H1 (cell line): ENCODE results near the gene PDZRN3.

ENCODE experiments used
- CHD2 ChIP-seq: IDR thresholded peaks from 2 replicates; pipeline ENCODE4 v1.6.1; 2012; ENCODE audit warnings: low read length, improper control_type of control experiment
- CHD7 ChIP-seq: fragments of 300-600 bp; sonication (generic); IDR thresholded peaks from 2 replicates; pipeline ENCODE4 v1.7.1; 2012; ENCODE audit warnings: low read length, moderate library complexity, mild to moderate bottlenecking, inconsistent platforms; ENCODE audit not compliant: insufficient replicate concordance
- CTCF ChIP-seq, 3 experiments: IDR thresholded peaks; 1 replicate in 2 of 3; 2 replicates in 1 of 3; pipeline versions ENCODE4 v1.5.1 to v1.6.1; 2011; ENCODE audit warnings: low read length in 3 of 3, mild to moderate bottlenecking in 3 of 3, inconsistent platforms in 2 of 3, low read depth in 1 of 3, moderate library complexity in 1 of 3; ENCODE audit not compliant: insufficient read depth in 1 of 3; ENCODE audit errors: control extremely low read depth in 1 of 3
- EP300 ChIP-seq, 2 experiments: IDR thresholded peaks; 1 replicate in 1 of 2; 2 replicates in 1 of 2; pipeline ENCODE4 v1.6.1; 2011 to 2012; ENCODE audit warnings: low read depth in 2 of 2, low read length in 2 of 2, mild to moderate bottlenecking in 2 of 2, borderline replicate concordance in 1 of 2, inconsistent platforms in 1 of 2, moderate library complexity in 1 of 2
- EZH2 ChIP-seq: fragments of 200-600 bp; sonication (generic); IDR thresholded peaks from 2 replicates; pipeline ENCODE4 v1.7.1; 2012; ENCODE audit warnings: low read depth, mild to moderate bottlenecking, moderate library complexity, low read length, inconsistent platforms; ENCODE audit not compliant: severe bottlenecking
- FOSL1 ChIP-seq: IDR thresholded peaks from 2 replicates; pipeline ENCODE4 v1.6.1; 2011; ENCODE audit warnings: mild to moderate bottlenecking, low read depth, low read length, moderate library complexity; ENCODE audit not compliant: insufficient read depth
- HDAC2 ChIP-seq, 2 experiments: fragments of 300-600 bp in 1 of 2; sonication (generic) in 1 of 2; IDR thresholded peaks; 2 replicates each; pipeline ENCODE4 v1.6.1; 2011 to 2012; ENCODE audit warnings: low read depth in 2 of 2, low read length in 2 of 2, mild to moderate bottlenecking in 2 of 2, moderate library complexity in 2 of 2, borderline replicate concordance in 1 of 2, inconsistent platforms in 1 of 2
- MAX ChIP-seq: IDR thresholded peaks from 2 replicates; pipeline ENCODE4 v1.6.1; 2012; ENCODE audit warnings: inconsistent platforms
- POLR2AphosphoS5 ChIP-seq: IDR thresholded peaks from 2 replicates; pipeline ENCODE4 v1.6.1; 2011; ENCODE audit warnings: low read depth, low read length
- RNF2 ChIP-seq: fragments of 200-900, 300-1000 bp; sonication (generic); IDR thresholded peaks from 2 replicates; pipeline ENCODE4 v1.7.1; 2016; ENCODE audit warnings: borderline replicate concordance, low read depth, mild to moderate bottlenecking, antibody characterized with exemption, low read length; ENCODE audit not compliant: poor library complexity, severe bottlenecking; ENCODE audit errors: missing control alignments
- SIX5 ChIP-seq: IDR thresholded peaks from 2 replicates; pipeline ENCODE4 v1.6.1; 2011; ENCODE audit warnings: mild to moderate bottlenecking, low read depth, low read length
- TAF1 ChIP-seq: IDR thresholded peaks from 2 replicates; pipeline ENCODE4 v1.6.1; 2011; ENCODE audit warnings: mild to moderate bottlenecking, low read depth, low read length
- TAF7 ChIP-seq: optimal IDR thresholded peaks from 2 replicates; pipeline ENCODE3; 2011; ENCODE audit warnings: low read depth, mild to moderate bottlenecking, inconsistent platforms, low read length, moderate library complexity, borderline replicate concordance
- TEAD4 ChIP-seq: IDR thresholded peaks from 2 replicates; pipeline ENCODE4 v1.6.1; 2012; ENCODE audit warnings: low read depth, low read length, inconsistent platforms, mixed read lengths

GRCh38 chr3:73391984-73392383 is 232.8 kb downstream of the PDZRN3 start:
- TF ChIP-seq CTCF (IDR thresholded peaks at IDR 0.05; ENCODE audit: control extremely low read depth in 1 of 3, insufficient read depth in 1 of 3, low read depth in 1 of 3, low read length in 3 of 3) (no peak), FOSL1 (no peak), POLR2AphosphoS5 (no peak), EZH2 (no peak), CHD2 (no peak), MAX (no peak), TAF7 (no peak), HDAC2 (IDR thresholded peaks at IDR 0.05; ENCODE audit: borderline replicate concordance in 1 of 2, low read depth in 2 of 2, low read length in 2 of 2) (no peak), SIX5 (no peak), TEAD4 (no peak), RNF2 (no peak), CHD7 (no peak), EP300 (IDR thresholded peaks at IDR 0.05; ENCODE audit: borderline replicate concordance in 1 of 2, low read depth in 2 of 2, low read length in 2 of 2) (no peak), TAF1 (no peak)
